K562 (cell line): ENCODE data around the gene OSGIN1. TPM values are rescaled to one million over a fixed set of nuclear protein-coding genes. Genes with fewer than 3 reads are reported as not detected.

Source experiments
- ATAC-seq: fragments of 200-7000 bp; cut with Tn5 transposase; 3 replicates; pipeline ENCODE4 v1.9.1; 2020; ENCODE audit warnings: moderate library complexity
- BruUV-seq: library from RNA; stranded (reverse); fragments of 400-500 nt; replicated peaks from 2 replicates; lab custom pipeline; 2021; lab: Mats Ljungman, UMichigan
- CTCF ChIA-PET: fragments of 300-600 bp; formaldehyde crosslinking; extraction: SDS; loops from one replicate; lab custom pipeline; 2021; ENCODE audit warnings: low intra/inter-chr PET ratio; lab: Yijun Ruan, JAX
- POLR2A ChIA-PET: fragments of 300-600, 350-650 bp; sonication (Branson Sonifier 250); formaldehyde crosslinking; extraction: SDS; loops from one replicate; lab custom pipeline; 2021; ENCODE audit warnings: antibody characterized with exemption, inconsistent platforms; lab: Yijun Ruan, JAX
- DNase-seq, 4 experiments: peaks; one replicate each; pipeline versions ENCODE4 v3.0.0 to v3.0.0-alpha.2; 2011 to 2018; ENCODE audit warnings: low spot score in 3 of 4, mixed read lengths in 3 of 4; ENCODE audit errors: extremely low read depth in 1 of 4
- FAIRE-seq: peaks from 2 replicates; lab custom pipeline; 2011; peaks lifted over from hg19 to GRCh38; lab: Jason Lieb, UNC
- H2AFZ ChIP-seq: 2 replicates; pipeline ENCODE4 v1.6.0; 2011; ENCODE audit warnings: low read depth, low read length, control low read depth, inconsistent platforms
- H3K27ac ChIP-seq: fragments of 200-600 bp; 3 replicates; pipeline ENCODE4 v1.8.0; 2011; ENCODE audit warnings: low read depth, mild to moderate bottlenecking, control low read depth, inconsistent platforms, low read length, moderate library complexity, mixed read lengths; ENCODE audit errors: extremely low read depth
- H3K27me3 ChIP-seq, 2 experiments: fragments of 300-600 bp in 1 of 2; 2 replicates in 1 of 2; 3 replicates in 1 of 2; pipeline versions ENCODE4 v1.6.0 to v1.8.0; 2011; ENCODE audit warnings: inconsistent platforms in 2 of 2, low read length in 2 of 2, mild to moderate bottlenecking in 1 of 2, mixed read lengths in 1 of 2, moderate library complexity in 1 of 2; ENCODE audit not compliant: control insufficient read depth in 2 of 2, insufficient read depth in 2 of 2
- H3K36me3 ChIP-seq: fragments of 300-600 bp; 3 replicates; pipeline ENCODE4 v1.8.0; 2011; ENCODE audit warnings: mild to moderate bottlenecking, low read length, inconsistent platforms; ENCODE audit not compliant: control insufficient read depth, insufficient read depth
- H3K4me1 ChIP-seq, 2 experiments: fragments of 200-600 bp in 1 of 2; replicated peaks in 1 of 2; 2 replicates in 1 of 2; 3 replicates in 1 of 2; pipeline versions ENCODE4 v1.5.1 to v1.8.0; 2011; ENCODE audit warnings: inconsistent platforms in 2 of 2, low read length in 2 of 2, mild to moderate bottlenecking in 1 of 2, mixed read lengths in 1 of 2, moderate library complexity in 1 of 2; ENCODE audit not compliant: control insufficient read depth in 2 of 2, insufficient read depth in 2 of 2
- H3K4me2 ChIP-seq: 2 replicates; pipeline ENCODE4 v1.6.1; 2011; ENCODE audit warnings: low read length, control low read depth, inconsistent platforms, mixed read lengths; ENCODE audit not compliant: insufficient read depth
- H3K4me3 ChIP-seq: fragments of 200-600 bp; sonication (generic), shearing (Covaris generic); 2 replicates; pipeline ENCODE4 v1.5.1; 2016; ENCODE audit warnings: control low read depth, inconsistent platforms
- H3K79me2 ChIP-seq: fragments of 200-600 bp; 3 replicates; pipeline ENCODE4 v1.8.0; 2011; ENCODE audit warnings: low read length, inconsistent platforms; ENCODE audit not compliant: control insufficient read depth, insufficient read depth
- H3K9ac ChIP-seq, 2 experiments: 2 replicates each; pipeline versions ENCODE4 v1.6.0 to v1.6.1; 2011; ENCODE audit warnings: low read depth in 2 of 2, low read length in 2 of 2, control low read depth in 1 of 2, inconsistent platforms in 1 of 2, mild to moderate bottlenecking in 1 of 2, mixed read lengths in 1 of 2; ENCODE audit not compliant: insufficient read depth in 1 of 2
- H3K9me1 ChIP-seq: one replicate; pipeline ENCODE4 v1.6.0; 2011; ENCODE audit warnings: inconsistent platforms, mild to moderate bottlenecking, low read length, moderate library complexity; ENCODE audit not compliant: control insufficient read depth, insufficient read depth
- H3K9me3 ChIP-seq: replicated peaks from 2 replicates; pipeline ENCODE4 v1.5.1; 2011; ENCODE audit warnings: low read depth, low read length, inconsistent platforms; ENCODE audit not compliant: control insufficient read depth, insufficient read depth
- H4K20me1 ChIP-seq: replicated peaks from 2 replicates; pipeline ENCODE4 v1.6.1; 2011; ENCODE audit warnings: low read length, inconsistent platforms, mixed read lengths; ENCODE audit not compliant: control insufficient read depth, insufficient read depth
- EGR1 ChIP-seq: fragments of 450-650 bp; conservative IDR thresholded peaks from 2 replicates; pipeline ENCODE4 v1.6.1; 2017; ENCODE audit warnings: mild to moderate bottlenecking
- TEAD4 ChIP-seq, 2 experiments: sonication (generic) in 1 of 2; formaldehyde crosslinking in 1 of 2; IDR thresholded peaks; 2 replicates each; pipeline versions ENCODE4 v1.6.1 to v1.8.0; 2012 to 2022; ENCODE audit warnings: borderline replicate concordance in 1 of 2, inconsistent platforms in 1 of 2, low read length in 1 of 2, mild to moderate bottlenecking in 1 of 2, missing genetic modification reagents in 1 of 2
- WGBS: fragments of 100-300 bp; shearing (Covaris generic); methylation state at CpG from one replicate; pipeline ENCODE4 v1.1.6; 2016; ENCODE audit warnings: low coverage, mixed read lengths; ENCODE audit not compliant: insufficient coverage; ENCODE audit errors: missing lambda C conversion rate; 5-methylcytosine and 5-hydroxymethylcytosine counted together
- in situ Hi-C: fragments of 300-500 bp; cut with MboI; formaldehyde crosslinking; loops from 4 replicates; pipeline ENCODE4 v1.15.0; 2018; ENCODE audit warnings: inconsistent platforms, mixed read lengths
- intact Hi-C: fragments of 100-400 bp; cut with micrococcal nuclease; formaldehyde crosslinking; loops from 2 replicates; pipeline ENCODE4 v1.14.2; 2022
- polyA plus RNA-seq, 8 experiments: library from polyadenylated mRNA; depleted of rRNA in 4 of 8; stranded (reverse) in 5 of 8; unstranded in 3 of 8; fragments of >200 nt; fragmentation: Nextera tagmentation in 2 of 8; fragmentation: Illumina TruSeq in 1 of 8; extraction: Ambion mirVana in 2 of 8; extraction: Trizol in 1 of 8; gene quantifications; 2 replicates each; pipeline versions ENCODE4 v1.2.1 to v1.2.3, GENCODE V29; 2011 to 2014; ENCODE audit warnings: inconsistent platforms in 1 of 8, missing spikeins in 1 of 8
- total RNA-seq, 7 experiments: library from RNA; depleted of rRNA in 6 of 7; stranded (reverse); fragments of >200 nt in 6 of 7; fragmentation: Illumina TruSeq in 2 of 7; extraction: Trizol in 2 of 7; gene quantifications; 2 replicates each; pipeline versions ENCODE4 v1.2.1 to v1.2.3, GENCODE V29; 2011 to 2021; ENCODE audit warnings: low replicate concordance in 1 of 7

Gene OSGIN1
- total and polyA plus RNA-seq, 9 of the 15 experiments (the other 6 are each of a cell fraction or from before 2014, with no cell fraction given) = 0.03 to 3.6 (median 1.6) TPM

DNA sequence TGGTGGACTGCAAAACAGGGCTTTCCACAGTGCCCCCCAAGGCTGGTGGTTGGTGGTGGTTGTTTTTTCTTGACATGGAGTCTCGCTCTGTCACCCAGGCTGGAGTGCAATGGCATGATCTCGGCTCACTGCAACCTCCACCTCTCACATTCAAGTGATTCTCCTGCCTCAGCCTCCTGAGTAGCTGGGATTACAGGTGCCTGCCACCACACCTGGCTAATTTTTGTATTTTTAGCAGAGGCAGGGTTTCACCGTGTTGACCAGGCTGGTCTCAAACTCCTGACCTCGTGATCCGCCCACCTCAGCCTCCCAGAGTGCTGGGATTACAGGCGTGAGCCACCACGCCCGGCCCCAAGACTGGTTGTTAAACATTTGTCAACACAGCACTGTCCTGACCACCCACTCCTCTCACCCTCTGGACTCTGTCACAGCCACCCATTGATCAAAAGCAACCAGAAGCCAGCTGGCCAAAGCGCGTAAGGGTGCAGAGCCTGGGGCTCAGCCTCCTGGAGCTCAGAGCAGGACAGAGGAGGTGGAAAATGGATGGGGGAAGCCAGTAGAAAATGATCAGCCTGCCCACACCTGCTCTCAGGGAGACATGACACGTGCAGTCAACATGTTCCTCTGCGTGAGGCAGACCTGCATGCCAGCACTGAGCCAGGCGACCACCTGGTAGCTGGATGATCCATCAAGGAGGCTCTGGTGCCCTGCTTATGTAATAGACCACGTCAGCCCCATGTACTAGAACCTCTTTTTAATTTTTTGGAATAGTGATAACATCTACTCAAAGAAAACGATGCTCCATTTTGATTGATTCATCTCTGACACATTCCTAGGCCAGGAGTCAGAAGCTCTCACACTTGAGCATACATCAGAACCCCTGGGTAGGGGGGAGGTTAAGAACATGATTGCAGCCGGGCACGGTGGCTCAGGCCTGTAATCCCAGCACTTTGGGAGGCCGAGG, 14.8 kb upstream of the OSGIN1 start:
- H3K36me3 ChIP-seq = no peaks in the 10 kb centered on the region
- TF ChIP-seq EGR1 = peak; percentile 43
- no peak for TF ChIP-seq TEAD4 (IDR thresholded peaks at IDR 0.05; ENCODE audit: low read length)
- TF ChIP-seq TEAD4 (CRISPR knock-in tag; IDR thresholded peaks at IDR 0.05; ENCODE audit: borderline replicate concordance) = no peak
- H3K4me3 ChIP-seq = no peak overlapping the region
- H4K20me1 ChIP-seq = peaks cover 21% of the 10 kb centered on the region
- 32% methylated on average over 18 of the region's 18 CpGs for WGBS
- H3K79me2 ChIP-seq = no peaks in the 10 kb centered on the region
- no peak overlapping the region; a peak in 1 of 4 replicates for H3K9ac ChIP-seq
- H3K9me3 ChIP-seq = no peaks in the 10 kb centered on the region
- ATAC-seq (no peak), DNase-seq (no peak), FAIRE-seq (no peak)
- no TSS peak for BruUV-seq
- ChIA-PET CTCF (no interaction called here), POLR2A (interaction anchor here (0.6 kb wide), 1 partner anchor 124 kb away, joined by 3 read pairs; no protein-coding TSS in a partner anchor)
- H3K4me2 ChIP-seq = no peak overlapping the region
- peaks cover 32 to 56% of the 10 kb centered on the region in 2 experiments for H3K27me3 ChIP-seq
- intact Hi-C loops = no loop called here
- no peak overlapping the region for H3K27ac ChIP-seq
- in situ Hi-C loops = no loop called here
- H3K9me1 ChIP-seq = no peaks in the 10 kb centered on the region
- no peak overlapping the region for H2AFZ ChIP-seq
- H3K4me1 ChIP-seq = peaks cover 0 to 40% of the 10 kb centered on the region in 2 experiments; a peak in 2 of 5 replicates
